Adrenal gland (tissue), 12 donors: Measurements from ENCODE around the gene CACNA1D. TPM values are rescaled to one million over a fixed set of nuclear protein-coding genes. Genes with fewer than 3 reads are reported as not detected.

ENCODE experiments used
- DNase-seq, 7 donors: peaks; one replicate each; pipeline ENCODE4 v3.0.0-alpha.2; 2019 to 2020
- H3K27ac ChIP-seq, 5 donors: fragments of 200-600 bp; sonication (generic) in 4 of 5; 1 replicate in 3 of 5; 2 replicates in 2 of 5; pipeline versions ENCODE4 v1.5.1 to v1.8.0; 2016 to 2020; ENCODE audit warnings: mild to moderate bottlenecking in 1 of 5
- H3K27me3 ChIP-seq: fragments of 200-600 bp; 2 replicates; pipeline ENCODE4 v1.8.0; 2021
- H3K36me3 ChIP-seq, 2 donors: fragments of 200-600 bp; replicated peaks in 1 of 2; 1 replicate in 1 of 2; 2 replicates in 1 of 2; pipeline versions ENCODE4 v1.5.1 to v1.8.0; 2018 to 2022
- H3K4me1 ChIP-seq, 2 donors: fragments of 200-600 bp; replicated peaks in 1 of 2; 1 replicate in 1 of 2; 2 replicates in 1 of 2; pipeline versions ENCODE4 v1.5.1 to v1.8.0; 2018 to 2021
- H3K4me3 ChIP-seq, 4 donors: fragments of 200-600 bp; sonication (generic) in 3 of 4; one replicate each; pipeline ENCODE4 v1.5.1; 2016 to 2018
- H3K9me3 ChIP-seq, 3 donors: fragments of 200-600 bp; sonication (generic) in 1 of 3; replicated peaks in 1 of 3; 1 replicate in 2 of 3; 2 replicates in 1 of 3; pipeline versions ENCODE4 v1.5.1 to v1.8.0; 2016 to 2021
- CTCF ChIP-seq, 6 experiments: fragments of 450-650 bp in 4 of 6; fragments of 200-600 bp in 2 of 6; sonication (generic) in 1 of 6; IDR thresholded peaks; 1 replicate in 5 of 6; 2 replicates in 1 of 6; pipeline versions ENCODE4 v1.5.1 to v1.8.0; 2016 to 2021; ENCODE audit warnings: antibody characterized with exemption in 6 of 6, mild to moderate bottlenecking in 2 of 6, moderate library complexity in 1 of 6
- POLR2A ChIP-seq, 2 donors: fragments of 450-650 bp; IDR thresholded peaks; one replicate each; pipeline ENCODE4 v1.6.1; 2017; ENCODE audit warnings: antibody characterized with exemption in 2 of 2, mild to moderate bottlenecking in 2 of 2, moderate library complexity in 1 of 2
- WGBS, 4 donors: extraction: QIAGEN DNeasy Blood & Tissue Kit in 2 of 4; methylation state at CpG; one replicate each; pipeline versions ENCODE4 v1.1.5 to v1.1.7; 2013 to 2017; 5-methylcytosine and 5-hydroxymethylcytosine counted together
- intact Hi-C, 2 donors: fragments of 100-400 bp; cut with DNase I; formaldehyde crosslinking; loops; one replicate each; pipeline versions ENCODE4 v1.14.1 to v1.15.0; 2022 to 2023
- polyA plus RNA-seq, 3 donors: library from polyadenylated mRNA; stranded (reverse); fragments of 200-250 nt in 2 of 3; fragments of 350-450 nt in 1 of 3; fragmentation: Illumina TruSeq in 1 of 3; extraction: RNeasy Lipid Tissue Mini Kit (QIAGEN cat#74804) in 1 of 3; gene quantifications; one replicate each; pipeline ENCODE4 v1.2.3, GENCODE V29; 2013 to 2014
- total RNA-seq, 9 donors: library from RNA; depleted of rRNA in 4 of 9; stranded (reverse); fragments of >200 nt in 4 of 9; fragments of 120-200 nt in 1 of 9; fragmentation: NEBNext Ultra II Directional in 1 of 9; extraction: Animal tissue kit (Norgen Biotek cat#: 25700) in 1 of 9; gene quantifications; one replicate each; pipeline versions ENCODE4 v1.1.0 to v1.2.4, GENCODE V29; 2013 to 2023
- donor health status: healthy with polysubstance abuse.
- donor health status: Bipolar disorder and iron deficiency.
- donor health status: DM: yes; HTN: yes; CAD: no.
- donor health status: DM: no; HTN: no; CAD: no.
- donor health status: DM: no; HTN: no; CAD: no.
- donor health status: DM: yes; HTN: yes; CAD: no.

The CACNA1D gene
- total and polyA plus RNA-seq, 12 donors = 25.8 to 111 (median 63.0) TPM

GRCh38 chr3:53526704-53527055 is 32.3 kb downstream of the CACNA1D start:
- no peak overlapping the region for H3K4me3 ChIP-seq
- 89 to 93% (median 93%) methylated on average over 4 of the region's 4 CpGs for WGBS, 4 donors
- H3K9me3 ChIP-seq = no peaks in the 10 kb centered on the region
- H3K27ac ChIP-seq = peak overlapping the region in 1 of 5 donors; percentile 74
- intact Hi-C loops = no loop called here
- H3K4me1 ChIP-seq = peaks cover 25 to 44% of the 10 kb centered on the region in 2 donors
- no peaks in the 10 kb centered on the region for H3K27me3 ChIP-seq
- DNase-seq = no peak
- H3K36me3 ChIP-seq = no peaks in the 10 kb centered on the region
- TF ChIP-seq POLR2A (IDR thresholded peaks at IDR 0.05) (no peak), CTCF (IDR thresholded peaks at IDR 0.05) (no peak)

- intact Hi-C loops = no loop called here
Measured at GRCh38 chr3:53530205-53530604, 35.8 kb downstream of the CACNA1D start.

GRCh38 chr3:53531749-53532148 is 37.3 kb downstream of the CACNA1D start:
- H3K4me3 ChIP-seq = no peak overlapping the region
- peaks cover 16 to 36% of the 10 kb centered on the region in 2 donors for H3K4me1 ChIP-seq
- no peak for TF ChIP-seq CTCF (IDR thresholded peaks at IDR 0.05)
- no peaks in the 10 kb centered on the region for H3K9me3 ChIP-seq
- H3K36me3 ChIP-seq = no peaks in the 10 kb centered on the region
- no peak overlapping the region for H3K27ac ChIP-seq
- DNase-seq = no peak
- intact Hi-C loops = no loop called here
- no peaks in the 10 kb centered on the region for H3K27me3 ChIP-seq
- 84 to 97% (median 92%) methylated on average over 3 of the region's 3 CpGs for WGBS, 4 donors

More at GRCh38 chr3:53530205-53530604, 35.8 kb downstream of the CACNA1D start:
- H3K4me1 ChIP-seq = peaks cover 17 to 36% of the 10 kb centered on the region in 2 donors
- H3K27ac ChIP-seq = no peak overlapping the region
- no peaks in the 10 kb centered on the region for H3K36me3 ChIP-seq
- WGBS, 4 donors = 84 to 92% (median 87%) methylated on average over 4 of the region's 4 CpGs
- no peak overlapping the region for H3K4me3 ChIP-seq
- no peak for DNase-seq
- no peaks in the 10 kb centered on the region for H3K27me3 ChIP-seq
- TF ChIP-seq POLR2A (IDR thresholded peaks at IDR 0.05) (no peak), CTCF (IDR thresholded peaks at IDR 0.05) (no peak)
- no peaks in the 10 kb centered on the region for H3K9me3 ChIP-seq

GRCh38 chr3:53533472-53533871 is 39.1 kb downstream of the CACNA1D start:
- Histone ChIP-seq H3K36me3 (no peaks in the 10 kb centered on the region), H3K9me3 (no peaks in the 10 kb centered on the region), H3K27ac (peak overlapping the region in 2 of 5 donors; percentile 29 to 68), H3K27me3 (no peaks in the 10 kb centered on the region), H3K4me1 (peaks cover 16 to 36% of the 10 kb centered on the region in 2 donors), H3K4me3 (no peak overlapping the region)
- WGBS, 4 donors = 72 to 95% (median 79%) methylated on average over 6 of the region's 6 CpGs
- no peak for DNase-seq
- TF ChIP-seq CTCF (IDR thresholded peaks at IDR 0.05) = no peak
- no peak for TF ChIP-seq POLR2A (IDR thresholded peaks at IDR 0.05)
- intact Hi-C loops = no loop called here
